Loucy (cell line): ENCODE data around the gene FAM222A.

ENCODE experiments used
- CTCF ChIP-seq: fragments of 200-600 bp; sonication (generic); conservative IDR thresholded peaks from 2 replicates; pipeline ENCODE4 v1.5.1; 2014; ENCODE audit warnings: mild to moderate bottlenecking, antibody characterized with exemption, low read length
- EZH2phosphoT487 ChIP-seq: fragments of 200-600 bp; IDR thresholded peaks from 2 replicates; pipeline ENCODE4 v1.6.1; 2018; ENCODE audit warnings: antibody characterized with exemption, mild to moderate bottlenecking, moderate library complexity, borderline replicate concordance

DNA sequence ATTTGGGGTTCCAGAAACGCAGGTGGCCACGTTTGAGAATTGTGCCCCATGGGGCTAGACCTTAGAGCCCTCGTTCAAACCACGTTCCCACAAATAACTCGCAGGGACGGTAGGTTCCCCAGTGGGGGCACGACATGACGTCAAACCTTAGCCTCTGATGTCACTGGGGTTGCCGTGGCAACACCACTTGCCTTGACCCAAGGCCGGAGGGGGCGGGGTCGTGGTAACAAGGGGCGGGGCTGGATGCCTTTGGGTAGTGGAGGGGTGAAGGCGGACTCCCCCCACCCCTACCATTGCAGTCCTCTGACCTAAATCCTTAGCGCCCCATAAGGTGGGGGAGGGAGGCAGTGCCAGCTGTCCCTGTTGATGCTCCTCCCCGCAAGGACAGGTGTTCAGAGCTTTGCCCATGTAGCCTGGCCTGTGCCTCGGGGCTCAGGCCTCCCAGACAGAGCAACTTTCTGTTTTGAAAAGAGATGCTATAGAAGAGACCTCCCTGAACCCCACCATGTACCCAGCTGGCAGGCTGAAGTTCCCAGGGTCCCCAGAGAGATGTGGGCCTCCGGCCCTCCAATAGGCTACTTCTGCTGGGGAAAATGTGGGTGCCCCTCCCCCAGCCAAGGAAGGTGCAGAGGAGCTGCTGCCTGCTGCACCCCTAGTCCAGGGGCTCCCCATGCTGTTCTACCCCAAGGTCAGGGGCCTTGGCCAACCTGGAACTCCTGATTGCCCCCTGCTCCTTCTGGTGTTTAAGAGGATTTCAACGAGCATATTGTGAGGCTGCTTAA is 1.9 kb downstream of the FAM222A start:
- TF ChIP-seq CTCF (no peak), EZH2phosphoT487 (no peak)
